OCI-LY1 (cell line): ENCODE results near the gene ATP9B.
A peak's percentile ranks its signal among the peaks of the same experiment; 100 is the strongest.

Source experiments
- H2AFZ ChIP-seq: fragments of 200-600 bp; sonication (generic), shearing (Covaris generic); 2 replicates; pipeline ENCODE4 v1.6.0; 2014; ENCODE audit warnings: antibody characterized with exemption, mild to moderate bottlenecking, low read length
- H3F3A ChIP-seq: fragments of 200-600 bp; sonication (generic), shearing (Covaris generic); 2 replicates; pipeline ENCODE4 v1.6.0; 2014; ENCODE audit warnings: mild to moderate bottlenecking, antibody characterized with exemption, low read length, moderate library complexity; ENCODE audit not compliant: insufficient read depth
- H3K27ac ChIP-seq: fragments of 200-600 bp; sonication (generic); 2 replicates; pipeline ENCODE4 v1.5.1; 2014; ENCODE audit warnings: low read length, mixed run types, mild to moderate bottlenecking, low read depth; ENCODE audit not compliant: poor library complexity, severe bottlenecking
- H3K27me3 ChIP-seq: fragments of 200-600 bp; sonication (generic); 2 replicates; pipeline ENCODE4 v1.6.0; 2014; ENCODE audit warnings: antibody characterized with exemption, mild to moderate bottlenecking, low read length, moderate library complexity; ENCODE audit not compliant: insufficient read depth
- H3K36me3 ChIP-seq: fragments of 200-600 bp; sonication (generic); 2 replicates; pipeline ENCODE4 v1.6.1; 2014; ENCODE audit warnings: mild to moderate bottlenecking, antibody characterized with exemption, low read length, moderate library complexity, mixed read lengths; ENCODE audit not compliant: insufficient read depth
- H3K4me1 ChIP-seq: fragments of 200-600 bp; sonication (generic); 2 replicates; pipeline ENCODE4 v1.5.1; 2014; ENCODE audit warnings: mild to moderate bottlenecking, low read length, moderate library complexity; ENCODE audit not compliant: insufficient read depth, severe bottlenecking
- H3K4me2 ChIP-seq: fragments of 200-600 bp; sonication (generic), shearing (Covaris generic); 2 replicates; pipeline ENCODE4 v1.6.1; 2014; ENCODE audit warnings: low read length
- H3K4me3 ChIP-seq: fragments of 200-600 bp; sonication (generic); 2 replicates; pipeline ENCODE4 v1.5.1; 2014; ENCODE audit warnings: low read length, low read depth, mild to moderate bottlenecking, mixed read lengths; ENCODE audit not compliant: poor library complexity, severe bottlenecking
- H3K79me2 ChIP-seq: fragments of 200-600 bp; shearing (Covaris generic); 2 replicates; pipeline ENCODE4 v1.6.1; 2016; ENCODE audit warnings: mixed run types, low read length, mixed read lengths; ENCODE audit not compliant: insufficient read depth
- H3K9ac ChIP-seq: fragments of 200-600 bp; sonication (generic), shearing (Covaris generic); 2 replicates; pipeline ENCODE4 v1.6.1; 2014; ENCODE audit warnings: mild to moderate bottlenecking, low read length, mixed read lengths
- H3K9me2 ChIP-seq: fragments of 200-600 bp; sonication (generic), shearing (Covaris generic); 2 replicates; pipeline ENCODE4 v1.6.1; 2014; ENCODE audit warnings: low read depth, mild to moderate bottlenecking, low read length, mixed read lengths
- H3K9me3 ChIP-seq: fragments of 200-600 bp; shearing (Covaris generic); 2 replicates; pipeline ENCODE4 v1.6.1; 2014; ENCODE audit warnings: low read length, mixed read lengths
- H4K20me1 ChIP-seq: fragments of 200-600 bp; sonication (generic), shearing (Covaris generic); 2 replicates; pipeline ENCODE4 v1.6.0; 2016; ENCODE audit warnings: mild to moderate bottlenecking, low read length; ENCODE audit not compliant: insufficient read depth
- EZH2 ChIP-seq: fragments of 200-600 bp; sonication (generic), shearing (Covaris generic); IDR thresholded peaks from 2 replicates; pipeline ENCODE4 v1.8.0; 2017; ENCODE audit warnings: borderline replicate concordance, mixed run types, mild to moderate bottlenecking, antibody characterized with exemption, low read length, moderate library complexity, mixed read lengths
- TF ChIP-seq, protein P1 (sequence below): fragments of 200-600 bp; sonication (generic), shearing (Covaris generic); IDR thresholded peaks from 2 replicates; pipeline ENCODE4 v1.5.1; 2017; ENCODE audit warnings: mild to moderate bottlenecking, antibody characterized with exemption, low read length, moderate library complexity, mixed read lengths

The ATP9B gene

DNA sequence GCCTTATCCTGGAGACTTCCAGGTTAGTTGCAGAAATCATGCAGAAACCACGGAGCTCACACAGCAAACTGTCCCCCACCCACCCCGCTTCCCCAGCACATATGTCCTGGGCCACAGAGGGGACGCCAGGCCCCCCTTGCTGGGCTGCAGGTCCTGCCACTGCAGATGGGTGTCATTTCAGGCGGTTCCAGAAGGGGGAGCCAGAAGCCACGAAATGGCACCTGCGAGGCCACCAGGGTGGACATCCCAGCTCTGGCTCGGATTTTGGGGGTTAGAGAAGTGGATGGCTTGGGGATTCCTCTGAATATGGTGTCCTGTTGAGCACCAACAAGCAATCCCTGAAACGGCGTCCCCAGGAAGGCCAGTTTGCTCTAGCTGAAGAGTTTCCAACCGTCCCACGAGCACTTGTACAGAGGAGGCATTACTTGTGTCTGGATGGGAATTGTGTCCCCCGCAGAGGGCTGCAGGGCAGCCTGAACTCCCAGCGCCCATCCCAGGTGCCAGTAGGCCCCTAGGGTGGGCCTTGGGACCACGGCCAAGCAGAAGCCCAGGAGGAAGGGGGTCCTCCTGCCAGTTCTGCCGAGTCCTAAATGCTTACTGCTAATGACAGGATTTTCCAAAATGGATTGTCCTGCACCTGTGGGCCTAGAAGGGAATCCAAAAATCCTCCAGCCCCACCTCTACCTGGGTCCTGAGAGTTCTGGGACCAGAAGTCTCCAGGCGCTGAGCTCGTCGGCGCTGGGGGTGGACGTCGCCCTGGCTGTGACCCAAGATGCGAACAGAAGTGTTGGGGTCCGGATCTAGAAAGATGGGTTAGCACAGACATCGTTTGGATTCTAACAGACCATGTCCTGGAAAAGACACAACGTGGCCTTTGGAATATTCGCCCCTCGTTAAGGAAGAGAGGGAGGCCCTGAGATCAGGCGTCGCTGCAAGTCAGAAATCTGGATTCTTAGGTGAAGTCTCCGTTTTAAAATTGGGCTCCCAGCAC, 311.9 kb downstream of the ATP9B start:
- Histone ChIP-seq H3K4me3 (no peak overlapping the region), H3K9me3 (no peaks in the 10 kb centered on the region), H3K27me3 (peaks cover 8% of the 10 kb centered on the region; the same call in 1 of the 2 replicates), H3K9me2 (no peaks in the 10 kb centered on the region), H2AFZ (no peak overlapping the region), H3F3A (no peaks in the 10 kb centered on the region), H3K4me1 (no peaks in the 10 kb centered on the region), H4K20me1 (no peaks in the 10 kb centered on the region), H3K36me3 (peaks cover 7% of the 10 kb centered on the region; the same call in 1 of the 2 replicates), H3K4me2 (no peak overlapping the region), H3K79me2 (no peaks in the 10 kb centered on the region), H3K9ac (no peak overlapping the region), H3K27ac (no peak overlapping the region)
- TF ChIP-seq, protein P1, sequence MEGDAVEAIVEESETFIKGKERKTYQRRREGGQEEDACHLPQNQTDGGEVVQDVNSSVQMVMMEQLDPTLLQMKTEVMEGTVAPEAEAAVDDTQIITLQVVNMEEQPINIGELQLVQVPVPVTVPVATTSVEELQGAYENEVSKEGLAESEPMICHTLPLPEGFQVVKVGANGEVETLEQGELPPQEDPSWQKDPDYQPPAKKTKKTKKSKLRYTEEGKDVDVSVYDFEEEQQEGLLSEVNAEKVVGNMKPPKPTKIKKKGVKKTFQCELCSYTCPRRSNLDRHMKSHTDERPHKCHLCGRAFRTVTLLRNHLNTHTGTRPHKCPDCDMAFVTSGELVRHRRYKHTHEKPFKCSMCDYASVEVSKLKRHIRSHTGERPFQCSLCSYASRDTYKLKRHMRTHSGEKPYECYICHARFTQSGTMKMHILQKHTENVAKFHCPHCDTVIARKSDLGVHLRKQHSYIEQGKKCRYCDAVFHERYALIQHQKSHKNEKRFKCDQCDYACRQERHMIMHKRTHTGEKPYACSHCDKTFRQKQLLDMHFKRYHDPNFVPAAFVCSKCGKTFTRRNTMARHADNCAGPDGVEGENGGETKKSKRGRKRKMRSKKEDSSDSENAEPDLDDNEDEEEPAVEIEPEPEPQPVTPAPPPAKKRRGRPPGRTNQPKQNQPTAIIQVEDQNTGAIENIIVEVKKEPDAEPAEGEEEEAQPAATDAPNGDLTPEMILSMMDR: peak; percentile 92
- no peak for TF ChIP-seq EZH2

DNA sequence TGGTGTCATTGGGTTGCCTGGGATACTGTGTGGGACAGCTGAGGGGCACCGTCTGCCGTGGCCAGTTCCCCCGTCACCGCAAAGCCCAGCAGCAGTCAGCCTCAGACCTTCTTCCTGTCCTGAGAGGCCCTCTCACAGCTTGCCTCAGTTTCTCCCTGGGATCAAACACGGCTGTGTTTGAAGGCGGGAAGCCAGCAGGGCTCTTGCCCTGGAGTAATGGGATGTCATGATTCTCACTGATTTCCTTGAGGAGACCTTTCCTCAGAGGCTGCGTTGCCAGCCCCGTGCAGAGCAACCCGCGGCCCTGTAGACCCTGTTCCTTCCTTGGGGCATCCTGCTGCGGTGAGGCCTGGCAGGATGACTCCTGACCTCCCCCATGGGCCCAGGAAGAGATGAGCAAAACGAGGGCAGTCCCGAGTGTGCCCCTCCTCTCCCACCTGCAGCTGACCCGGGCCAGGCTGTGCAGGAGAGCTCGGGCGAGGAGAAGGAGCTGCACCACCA, 312.7 kb downstream of the ATP9B start:
- no peaks in the 10 kb centered on the region for H4K20me1 ChIP-seq
- no peak overlapping the region for H3K9ac ChIP-seq

DNA sequence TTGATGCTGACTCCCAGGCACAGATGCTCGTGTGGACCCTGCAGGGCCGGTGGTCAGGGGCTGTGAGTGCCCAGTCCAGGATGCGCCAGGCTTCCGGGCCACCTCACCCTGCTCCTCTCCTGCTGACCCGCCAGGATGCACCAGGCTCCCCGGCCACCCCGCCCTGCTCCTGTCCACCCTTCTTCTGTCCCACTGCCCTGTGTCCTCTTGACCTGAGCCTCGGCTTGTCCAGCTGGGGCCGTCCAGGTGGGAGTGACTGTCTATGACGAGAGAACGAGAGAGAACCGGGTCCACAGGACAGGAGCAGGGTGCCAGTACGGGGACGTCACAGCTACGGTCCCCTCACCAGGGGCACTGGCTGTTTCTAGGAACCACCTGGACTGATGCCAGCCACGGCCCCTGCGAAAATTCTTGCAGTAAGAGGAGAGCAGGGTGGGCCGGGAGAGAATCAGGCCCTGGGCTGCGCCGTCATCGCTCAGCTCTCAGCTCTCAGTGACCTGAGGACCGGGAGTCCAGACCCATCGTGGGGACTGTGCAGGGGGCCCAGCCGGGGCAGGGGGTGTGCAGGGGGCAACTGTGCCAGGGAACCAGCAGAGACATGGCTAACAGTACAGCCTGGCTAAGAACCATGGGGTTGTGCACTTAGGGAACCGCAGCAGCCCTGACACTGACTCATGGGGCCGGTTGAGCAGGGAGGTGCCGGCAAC, 313.6 kb downstream of the ATP9B start:
- Histone ChIP-seq H3K79me2 (no peaks in the 10 kb centered on the region), H3K4me2 (no peak overlapping the region), H3K36me3 (peaks cover 7% of the 10 kb centered on the region; the same call in 1 of the 2 replicates), H3K27me3 (peaks cover 8% of the 10 kb centered on the region; the same call in 1 of the 2 replicates), H3K9me2 (no peaks in the 10 kb centered on the region), H3K9ac (no peak overlapping the region), H3K9me3 (no peaks in the 10 kb centered on the region), H3F3A (no peaks in the 10 kb centered on the region), H3K4me3 (no peak overlapping the region), H2AFZ (no peak overlapping the region), H3K4me1 (no peaks in the 10 kb centered on the region), H3K27ac (no peak overlapping the region), H4K20me1 (no peaks in the 10 kb centered on the region)
- TF ChIP-seq, protein P1: no peak
- TF ChIP-seq EZH2: no peak

More for the DNA sequence above, 312.7 kb downstream of the ATP9B start:
- Histone ChIP-seq H3K79me2 (no peaks in the 10 kb centered on the region), H3K4me2 (no peak overlapping the region), H2AFZ (no peak overlapping the region), H3K4me1 (no peaks in the 10 kb centered on the region), H3K36me3 (peaks cover 7% of the 10 kb centered on the region; the same call in 1 of the 2 replicates), H3K9me2 (no peaks in the 10 kb centered on the region), H3K27ac (no peak overlapping the region), H3K27me3 (peaks cover 8% of the 10 kb centered on the region; the same call in 1 of the 2 replicates), H3K4me3 (no peak overlapping the region), H3F3A (no peaks in the 10 kb centered on the region), H3K9me3 (no peaks in the 10 kb centered on the region)
- TF ChIP-seq EZH2: no peak
- TF ChIP-seq, protein P1: no peak
